H1 (cell line): Measurements from ENCODE around the gene IQCK. TPM values are rescaled to one million over a fixed set of nuclear protein-coding genes. Genes with fewer than 3 reads are reported as not detected.

Experiments
- CTCF ChIA-PET: fragments of 300-600 bp; sonication (Branson Sonifier 250); formaldehyde crosslinking; loops from one replicate; lab custom pipeline; 2021; ENCODE audit not compliant: partially characterized antibody; lab: Charles Lee
- POLR2A ChIA-PET: fragments of 300-600 bp; sonication (Branson Sonifier 250); formaldehyde crosslinking; loops from one replicate; lab custom pipeline; 2021; ENCODE audit warnings: inconsistent platforms; ENCODE audit not compliant: partially characterized antibody; lab: Charles Lee
- DNase-seq, 2 experiments: peaks; one replicate each; pipeline versions ENCODE4 v3.0.0 to v3.0.0-alpha.2; 2010 to 2022; ENCODE audit warnings: low spot score in 2 of 2, low read depth in 1 of 2, mixed read lengths in 1 of 2
- FAIRE-seq: peaks from 2 replicates; lab custom pipeline; 2011; peaks lifted over from hg19 to GRCh38; lab: Jason Lieb, UNC
- H2AFZ ChIP-seq: 2 replicates; pipeline ENCODE4 v1.8.1; 2012; ENCODE audit warnings: low read length, inconsistent platforms
- H2AK5ac ChIP-seq: 2 replicates; pipeline ENCODE4 v1.6.1; 2013; ENCODE audit warnings: low read depth, low read length
- H2BK120ac ChIP-seq: replicated peaks from 2 replicates; pipeline ENCODE3; 2013; ENCODE audit warnings: low read depth, low read length, inconsistent platforms
- H2BK12ac ChIP-seq: 2 replicates; pipeline ENCODE4 v1.6.1; 2013; ENCODE audit warnings: low read depth, low read length
- H2BK15ac ChIP-seq: 2 replicates; pipeline ENCODE4 v1.6.1; 2013; ENCODE audit warnings: low read length
- H2BK20ac ChIP-seq: 2 replicates; pipeline ENCODE4 v1.6.1; 2013; ENCODE audit warnings: low read length
- H2BK5ac ChIP-seq: 2 replicates; pipeline ENCODE4 v1.6.1; 2013; ENCODE audit warnings: low read depth, low read length
- H3K14ac ChIP-seq: 2 replicates; pipeline ENCODE4 v1.6.1; 2013; ENCODE audit warnings: inconsistent platforms; ENCODE audit not compliant: insufficient read length
- H3K18ac ChIP-seq: 2 replicates; pipeline ENCODE4 v1.6.1; 2013; ENCODE audit warnings: low read length; ENCODE audit errors: extremely low read depth
- H3K23ac ChIP-seq: 2 replicates; pipeline ENCODE4 v1.6.1; 2013; ENCODE audit warnings: inconsistent platforms; ENCODE audit not compliant: insufficient read length
- H3K23me2 ChIP-seq: 2 replicates; pipeline ENCODE4 v1.6.1; 2013; ENCODE audit warnings: low read depth, low read length
- H3K27ac ChIP-seq: 2 replicates; pipeline ENCODE4 v1.6.1; 2011; ENCODE audit warnings: low read depth, low read length, inconsistent platforms
- H3K27me3 ChIP-seq, 4 experiments: replicated peaks in 1 of 4; 1 replicate in 1 of 4; 2 replicates in 3 of 4; pipeline versions ENCODE4 v1.6.1 to v1.8.1; 2011 to 2013; ENCODE audit warnings: low read length in 3 of 4, mild to moderate bottlenecking in 3 of 4, inconsistent platforms in 2 of 4, mixed read lengths in 2 of 4, moderate library complexity in 1 of 4; ENCODE audit not compliant: control insufficient read depth in 3 of 4, insufficient read depth in 3 of 4; ENCODE audit errors: extremely low read depth in 1 of 4
- H3K36me3 ChIP-seq, 4 experiments: 2 replicates each; pipeline versions ENCODE4 v1.6.1 to v1.8.1; 2011 to 2013; ENCODE audit warnings: mild to moderate bottlenecking in 4 of 4, low read length in 3 of 4, moderate library complexity in 2 of 4, control low read depth in 1 of 4, inconsistent platforms in 1 of 4; ENCODE audit not compliant: insufficient read depth in 4 of 4, control insufficient read depth in 2 of 4
- H3K4ac ChIP-seq: replicated peaks from 2 replicates; pipeline ENCODE3; 2013; ENCODE audit warnings: low read length, low read depth, mixed read lengths, inconsistent platforms; ENCODE audit not compliant: insufficient read length
- H3K4me1 ChIP-seq, 4 experiments: replicated peaks in 1 of 4; 1 replicate in 1 of 4; 2 replicates in 3 of 4; pipeline versions ENCODE4 v1.6.1 to v1.8.1; 2011 to 2013; ENCODE audit warnings: low read length in 3 of 4, inconsistent platforms in 2 of 4, mixed read lengths in 1 of 4; ENCODE audit not compliant: insufficient read depth in 4 of 4, control insufficient read depth in 3 of 4
- H3K4me2 ChIP-seq, 2 experiments: 2 replicates each; pipeline versions ENCODE4 v1.6.1 to v1.8.1; 2011 to 2013; ENCODE audit warnings: low read depth in 2 of 2, low read length in 2 of 2, control low read depth in 1 of 2, inconsistent platforms in 1 of 2, mild to moderate bottlenecking in 1 of 2; ENCODE audit not compliant: insufficient read depth in 1 of 2
- H3K4me3 ChIP-seq, 4 experiments: fragments of 200-600, 300-600 bp in 1 of 4; sonication (generic), shearing (Covaris generic), sonication (Bioruptor Twin) in 1 of 4; 2 replicates each; pipeline versions ENCODE4 v1.5.1 to v1.8.1; 2011 to 2016; ENCODE audit warnings: low read length in 4 of 4, low read depth in 3 of 4, control low read depth in 2 of 4, inconsistent platforms in 2 of 4, mild to moderate bottlenecking in 2 of 4, mixed read lengths in 1 of 4, moderate library complexity in 1 of 4; ENCODE audit not compliant: insufficient read depth in 2 of 4; ENCODE audit errors: extremely low read depth in 1 of 4
- H3K56ac ChIP-seq: replicated peaks from 2 replicates; pipeline ENCODE3; 2013; ENCODE audit warnings: low read depth, mild to moderate bottlenecking, mixed read lengths, low read length, inconsistent platforms; ENCODE audit not compliant: insufficient read length
- H3K79me1 ChIP-seq: 2 replicates; pipeline ENCODE4 v1.6.1; 2013; ENCODE audit warnings: low read depth, low read length, control low read depth
- H3K79me2 ChIP-seq, 2 experiments: 2 replicates each; pipeline versions ENCODE4 v1.6.1 to v1.8.1; 2012 to 2013; ENCODE audit warnings: low read length in 2 of 2, mild to moderate bottlenecking in 2 of 2, inconsistent platforms in 1 of 2; ENCODE audit not compliant: insufficient read depth in 2 of 2, control insufficient read depth in 1 of 2
- H3K9ac ChIP-seq, 4 experiments: replicated peaks in 1 of 4; 1 replicate in 1 of 4; 2 replicates in 3 of 4; pipeline versions ENCODE4 v1.6.1 to v1.8.1; 2011 to 2013; ENCODE audit warnings: low read depth in 3 of 4, low read length in 3 of 4, control low read depth in 2 of 4, mild to moderate bottlenecking in 2 of 4, moderate library complexity in 2 of 4, inconsistent platforms in 1 of 4; ENCODE audit errors: extremely low read depth in 1 of 4
- H3K9me3 ChIP-seq, 2 experiments: 2 replicates each; pipeline versions ENCODE4 v1.6.1 to v1.8.1; 2012 to 2013; ENCODE audit warnings: mild to moderate bottlenecking in 2 of 2, moderate library complexity in 2 of 2, control low read depth in 1 of 2, inconsistent platforms in 1 of 2, low read depth in 1 of 2, low read length in 1 of 2, mixed read lengths in 1 of 2; ENCODE audit not compliant: insufficient read depth in 2 of 2
- H4K20me1 ChIP-seq, 2 experiments: replicated peaks in 1 of 2; 2 replicates each; pipeline versions ENCODE3 to v1.8.1; 2011 to 2013; ENCODE audit warnings: inconsistent platforms in 2 of 2, low read length in 2 of 2, mild to moderate bottlenecking in 1 of 2; ENCODE audit not compliant: insufficient read depth in 2 of 2, control insufficient read depth in 1 of 2
- H4K5ac ChIP-seq: 2 replicates; pipeline ENCODE4 v1.6.1; 2013; ENCODE audit warnings: low read length, low read depth, mixed read lengths, inconsistent platforms; ENCODE audit not compliant: insufficient read length
- H4K8ac ChIP-seq: 2 replicates; pipeline ENCODE4 v1.8.0; 2013; ENCODE audit warnings: mild to moderate bottlenecking, moderate library complexity, low read length, inconsistent platforms; ENCODE audit not compliant: insufficient read depth; ENCODE audit errors: extremely low read depth
- H4K91ac ChIP-seq: replicated peaks from 2 replicates; pipeline ENCODE3; 2013; ENCODE audit warnings: low read length, mixed read lengths, inconsistent platforms; ENCODE audit not compliant: insufficient read length
- CHD1 ChIP-seq: IDR thresholded peaks from 2 replicates; pipeline ENCODE4 v1.6.1; 2012; ENCODE audit warnings: low read depth, low read length, improper control_type of control experiment
- CHD2 ChIP-seq: IDR thresholded peaks from 2 replicates; pipeline ENCODE4 v1.6.1; 2012; ENCODE audit warnings: low read length, improper control_type of control experiment
- EP300 ChIP-seq, 2 experiments: IDR thresholded peaks; 1 replicate in 1 of 2; 2 replicates in 1 of 2; pipeline ENCODE4 v1.6.1; 2011 to 2012; ENCODE audit warnings: low read depth in 2 of 2, low read length in 2 of 2, mild to moderate bottlenecking in 2 of 2, borderline replicate concordance in 1 of 2, inconsistent platforms in 1 of 2, moderate library complexity in 1 of 2
- HDAC6 ChIP-seq: IDR thresholded peaks from one replicate; pipeline ENCODE4 v1.7.1; 2012; ENCODE audit warnings: low read depth, mild to moderate bottlenecking, inconsistent platforms, low read length, moderate library complexity
- MAX ChIP-seq: IDR thresholded peaks from 2 replicates; pipeline ENCODE4 v1.6.1; 2012; ENCODE audit warnings: inconsistent platforms
- NANOG ChIP-seq: IDR thresholded peaks from 2 replicates; pipeline ENCODE4 v1.6.1; 2011; ENCODE audit warnings: low read length, low read depth, mild to moderate bottlenecking, inconsistent platforms; ENCODE audit not compliant: insufficient read depth, poor library complexity, severe bottlenecking
- PHF8 ChIP-seq: fragments of 200-600 bp; sonication (generic); conservative IDR thresholded peaks from 2 replicates; pipeline ENCODE4 v1.7.1; 2012; ENCODE audit warnings: low read depth, mild to moderate bottlenecking, inconsistent platforms, low read length, moderate library complexity
- POLR2A ChIP-seq, 2 experiments: IDR thresholded peaks; 1 replicate in 1 of 2; 2 replicates in 1 of 2; pipeline ENCODE4 v1.6.1; 2011; ENCODE audit warnings: low read depth in 2 of 2, low read length in 2 of 2, mild to moderate bottlenecking in 2 of 2; ENCODE audit errors: control extremely low read depth in 1 of 2
- POLR2AphosphoS5 ChIP-seq: IDR thresholded peaks from 2 replicates; pipeline ENCODE4 v1.6.1; 2011; ENCODE audit warnings: low read depth, low read length
- TCF12 ChIP-seq: IDR thresholded peaks from 2 replicates; pipeline ENCODE4 v1.6.1; 2011; ENCODE audit warnings: low read depth, mild to moderate bottlenecking, low read length
- YY1 ChIP-seq: IDR thresholded peaks from 2 replicates; pipeline ENCODE4 v1.6.1; 2011; ENCODE audit warnings: low read depth, mild to moderate bottlenecking, low read length
- WGBS, 2 experiments: shearing (Covaris generic) in 1 of 2; methylation state at CpG; one replicate each; pipeline versions ENCODE4 v1.1.6 to v1.1.7; 2013 to 2015; ENCODE audit warnings: low lambda C conversion rate in 2 of 2, mixed read lengths in 2 of 2, inconsistent platforms in 1 of 2, low coverage in 1 of 2, missing lambda C conversion rate in 1 of 2; ENCODE audit not compliant: insufficient replicate concordance in 2 of 2, insufficient coverage in 1 of 2, insufficient read length in 1 of 2; ENCODE audit errors: extremely low coverage in 1 of 2, missing lambda C conversion rate in 1 of 2; 5-methylcytosine and 5-hydroxymethylcytosine counted together
- polyA plus RNA-seq, 7 experiments: library from polyadenylated mRNA; depleted of rRNA in 3 of 7; stranded (reverse) in 5 of 7; unstranded in 2 of 7; fragments of >200 nt in 5 of 7; fragments of 200-250 nt in 2 of 7; gene quantifications; 1 replicate in 5 of 7; 2 replicates in 1 of 7; 4 replicates in 1 of 7; pipeline versions ENCODE4 v1.2.1 to v1.2.3, GENCODE V29; 2011 to 2013; ENCODE audit warnings: missing spikeins in 2 of 7, mixed read lengths in 2 of 7
- total RNA-seq: library from RNA; stranded (reverse); fragmentation: NEBNext Ultra II Directional; extraction: Animal tissue kit (Norgen Biotek cat#: 25700); gene quantifications from 2 replicates; pipeline ENCODE4 v1.2.1, GENCODE V29; 2021

Gene IQCK
- total and polyA plus RNA-seq, 2 of the 8 experiments (the other 6 are each of a cell fraction or from before 2014, with no cell fraction given) = 6.2 to 9.3 TPM

- Histone ChIP-seq H3K4me3 (no peak overlapping the region), H3K27me3 (no peaks in the 10 kb centered on the region), H3K23me2 (peaks cover 2% of the 10 kb centered on the region; the same call in 1 of the 2 replicates), H3K9ac (no peak overlapping the region), H3K4me2 (no peak overlapping the region), H3K9me3 (no peaks in the 10 kb centered on the region), H2BK15ac (no peak overlapping the region), H2BK120ac (no peak overlapping the region), H2BK20ac (no peak overlapping the region), H3K56ac (no peak overlapping the region), H2BK5ac (no peak overlapping the region), H3K79me2 (no peaks in the 10 kb centered on the region), H3K27ac (no peak overlapping the region), H3K4ac (no peak overlapping the region), H3K4me1 (peaks cover 0 to 13% (median 6%) of the 10 kb centered on the region in 4 experiments; a peak in 6 of 7 replicates), H3K36me3 (no peaks in the 10 kb centered on the region), H3K18ac (no peak overlapping the region), H4K20me1 (no peaks in the 10 kb centered on the region), H3K23ac (no peak overlapping the region), H4K5ac (no peak overlapping the region), H4K91ac (no peak overlapping the region), H3K79me1 (no peaks in the 10 kb centered on the region), H4K8ac (no peak overlapping the region), H3K14ac (no peak overlapping the region), H2BK12ac (no peak overlapping the region), H2AK5ac (no peak overlapping the region), H2AFZ (no peak overlapping the region)
- CTCF ChIA-PET = no interaction called here
- FAIRE-seq = no peak
- DNase-seq = no peak
- POLR2A ChIA-PET = no interaction called here
- 93% methylated on average over 3 of the region's 3 CpGs; no CpG with 5 or more reads in 1 of the 2 experiments for WGBS, 2 experiments
- no peak for TF ChIP-seq CHD2
- no peak for TF ChIP-seq HDAC6
- TF ChIP-seq EP300 (IDR thresholded peaks at IDR 0.05; ENCODE audit: borderline replicate concordance in 1 of 2, low read depth in 2 of 2, low read length in 2 of 2) = no peak
- no peak for TF ChIP-seq CHD1
- TF ChIP-seq PHF8 = no peak
- TF ChIP-seq MAX = no peak
- no peak for TF ChIP-seq TCF12
- no peak for TF ChIP-seq YY1
- TF ChIP-seq POLR2AphosphoS5 = no peak
- no peak for TF ChIP-seq NANOG
- TF ChIP-seq POLR2A (IDR thresholded peaks at IDR 0.05; ENCODE audit: control extremely low read depth in 1 of 2, low read depth in 2 of 2, low read length in 2 of 2) = no peak
Observed at GRCh38 chr16:19835196-19835595, 117.1 kb downstream of the IQCK start.
